Measurements from ENCODE around the gene AHRR.
"Not testable (repeated sequence)": the region's sequence is repeated elsewhere in the genome, so short reads cannot be mapped to it uniquely, and the experiment has no call there.

Gene AHRR

DNA sequence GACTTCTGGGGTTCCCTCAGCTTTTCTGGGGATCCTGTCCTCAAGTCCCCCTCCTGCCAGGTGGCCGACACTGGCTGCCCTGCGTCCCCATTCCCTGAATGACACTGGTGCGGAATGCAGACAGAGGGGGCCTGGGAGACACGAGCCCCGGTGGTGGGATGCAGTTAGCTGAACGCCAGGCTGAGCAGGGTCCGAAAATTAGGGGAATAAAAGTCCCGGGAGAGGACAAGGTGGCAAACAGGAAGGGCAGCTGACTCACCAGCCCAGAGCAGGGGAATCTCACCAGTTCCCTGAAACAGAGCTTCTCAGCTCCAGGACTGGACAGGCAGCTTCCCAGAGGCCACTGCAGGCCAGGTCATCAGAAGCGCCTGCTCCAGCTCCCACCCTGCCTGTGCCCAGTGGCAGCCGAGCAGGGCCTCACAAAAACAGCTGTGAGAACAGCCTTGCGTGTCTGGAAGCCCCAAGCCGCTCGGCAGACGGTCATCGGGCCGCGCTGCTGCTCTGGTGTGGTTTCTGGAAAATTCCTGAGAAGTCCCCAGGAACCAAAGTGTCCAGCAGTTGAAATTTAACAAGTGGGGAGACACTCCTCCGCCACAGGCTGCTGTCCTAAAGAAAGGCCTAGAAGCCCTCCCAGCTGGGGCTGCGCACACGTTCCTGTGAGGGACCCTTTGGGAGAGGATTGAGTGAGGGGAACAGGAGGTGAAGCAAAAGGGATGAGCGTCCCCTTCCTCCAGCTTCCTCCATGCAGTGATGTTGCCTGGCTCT, 73.8 kb downstream of the AHRR start:
- Histone ChIP-seq H3K36me3 (ENCODE audit: control insufficient read depth, insufficient read depth, low read length) (no peaks in the 10 kb centered on the region), H3K27me3 (ENCODE audit: control insufficient read depth, insufficient read depth, low read length) (no peaks in the 10 kb centered on the region), H3K4me1 (no peaks in the 10 kb centered on the region), H3K4me3 (ENCODE audit: low read depth, low read length) (no peak overlapping the region), H2AFZ (no peak overlapping the region), H3K79me2 (no peaks in the 10 kb centered on the region), H3K4me2 (ENCODE audit: low read length) (no peak overlapping the region), H3K9ac (no peak overlapping the region), H3K9me3 (ENCODE audit: control insufficient read depth, low read length) (no peaks in the 10 kb centered on the region), H3K27ac (no peak overlapping the region)
- no peak for TF ChIP-seq CTCF (IDR thresholded peaks at IDR 0.05)

DNA sequence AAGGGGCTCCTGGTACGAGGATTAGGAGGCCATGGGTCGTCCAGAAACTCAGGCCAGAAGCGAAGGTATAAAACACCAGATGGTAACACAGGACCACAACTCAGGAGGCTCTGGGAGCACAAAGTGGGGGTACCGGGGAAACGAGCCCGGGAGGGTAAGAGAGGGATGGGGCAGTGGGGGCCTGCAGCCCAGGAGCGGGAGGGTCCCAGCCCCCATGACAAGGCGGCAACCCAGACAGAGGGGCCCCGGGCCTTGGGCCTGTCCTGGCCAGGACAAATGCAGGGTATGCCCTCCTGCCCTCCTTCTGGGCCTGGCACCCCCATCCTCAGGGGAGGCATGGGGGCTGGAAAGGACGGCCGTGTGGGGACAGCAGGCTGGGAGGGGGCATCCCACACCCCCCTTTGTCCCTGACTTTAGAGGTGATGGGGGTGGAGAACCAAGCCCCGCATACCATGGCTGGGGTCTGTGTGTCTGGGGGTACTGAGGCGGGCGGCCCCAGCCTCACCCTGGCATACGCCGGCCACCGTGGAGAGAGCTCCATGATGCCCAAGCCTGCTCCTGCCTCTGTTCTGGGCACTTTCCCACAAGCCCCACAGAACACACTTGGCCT, 74.5 kb downstream of the AHRR start:
- Histone ChIP-seq H3K27me3 (ENCODE audit: control insufficient read depth, insufficient read depth, low read length) (no peaks in the 10 kb centered on the region), H3K9me3 (ENCODE audit: control insufficient read depth, low read length) (no peaks in the 10 kb centered on the region), H3K4me2 (ENCODE audit: low read length) (no peak overlapping the region), H3K4me3 (ENCODE audit: low read depth, low read length) (no peak overlapping the region), H3K36me3 (ENCODE audit: control insufficient read depth, insufficient read depth, low read length) (no peaks in the 10 kb centered on the region), H2AFZ (no peak overlapping the region), H3K27ac (no peak overlapping the region), H3K79me2 (no peaks in the 10 kb centered on the region), H3K9ac (no peak overlapping the region), H3K4me1 (no peaks in the 10 kb centered on the region)
- no peak for TF ChIP-seq CTCF (IDR thresholded peaks at IDR 0.05)

GRCh38 chr5:396531-396961, 75.0 kb downstream of the AHRR start:
- Histone ChIP-seq H3K27ac (no peak overlapping the region), H3K9me3 (ENCODE audit: control insufficient read depth, low read length) (no peaks in the 10 kb centered on the region), H3K4me2 (ENCODE audit: low read length) (no peak overlapping the region), H3K4me1 (no peaks in the 10 kb centered on the region), H3K9ac (no peak overlapping the region), H3K4me3 (ENCODE audit: low read depth, low read length) (no peak overlapping the region), H2AFZ (no peak overlapping the region), H3K27me3 (ENCODE audit: control insufficient read depth, insufficient read depth, low read length) (no peaks in the 10 kb centered on the region), H3K79me2 (no peaks in the 10 kb centered on the region), H3K36me3 (ENCODE audit: control insufficient read depth, insufficient read depth, low read length) (no peaks in the 10 kb centered on the region)
- no peak for TF ChIP-seq CTCF (IDR thresholded peaks at IDR 0.05)

GRCh38 chr5:398141-398474, 76.6 kb downstream of the AHRR start:
- H2AFZ ChIP-seq; H3K4me1 ChIP-seq; H3K79me2 ChIP-seq; H3K9ac ChIP-seq; H3K4me3 ChIP-seq (ENCODE audit: low read depth, low read length); H3K27ac ChIP-seq; H3K27me3 ChIP-seq (ENCODE audit: control insufficient read depth, insufficient read depth, low read length); H3K4me2 ChIP-seq (ENCODE audit: low read length); H3K36me3 ChIP-seq (ENCODE audit: control insufficient read depth, insufficient read depth, low read length); H3K9me3 ChIP-seq (ENCODE audit: control insufficient read depth, low read length): not testable (repeated sequence)

GRCh38 chr5:398475-399295, 77.2 kb downstream of the AHRR start:
- Histone ChIP-seq H3K9me3 (ENCODE audit: control insufficient read depth, low read length) (no peaks in the 10 kb centered on the region), H3K4me1 (no peaks in the 10 kb centered on the region), H3K4me2 (ENCODE audit: low read length) (no peak overlapping the region), H3K36me3 (ENCODE audit: control insufficient read depth, insufficient read depth, low read length) (no peaks in the 10 kb centered on the region), H3K79me2 (no peaks in the 10 kb centered on the region), H3K4me3 (ENCODE audit: low read depth, low read length) (no peak overlapping the region), H3K9ac (no peak overlapping the region), H2AFZ (no peak overlapping the region), H3K27me3 (ENCODE audit: control insufficient read depth, insufficient read depth, low read length) (no peaks in the 10 kb centered on the region), H3K27ac (no peak overlapping the region)
- no peak for TF ChIP-seq CTCF (IDR thresholded peaks at IDR 0.05)
